Measurements from ENCODE around the gene TRIP4. TPM values are rescaled to one million over a fixed set of nuclear protein-coding genes. Genes with fewer than 3 reads are reported as not detected.

The TRIP4 gene
- total and polyA plus RNA-seq, 2 of the 8 experiments (the other 6 are each of a cell fraction or from before 2014, with no cell fraction given): 6.2 to 18.9 TPM

- no peak overlapping the region for H2BK15ac ChIP-seq (ENCODE audit: low read length)
- H3K4me2 ChIP-seq (ENCODE audit: insufficient read depth in 1 of 2, low read depth in 2 of 2, low read length in 2 of 2): no peak overlapping the region
- POLR2A ChIA-PET (ENCODE audit: partially characterized antibody): interaction anchor here (0.5 to 1.5 kb wide), 3 partner anchors 13 to 192 kb away, joined by 3 read pairs; no protein-coding TSS in a partner anchor
- H3K36me3 ChIP-seq (ENCODE audit: control insufficient read depth in 2 of 4, insufficient read depth in 4 of 4, low read length in 3 of 4): no peaks in the 10 kb centered on the region; a peak in 1 of 8 replicates
- no peak overlapping the region for H2BK12ac ChIP-seq (ENCODE audit: low read depth, low read length)
- peaks cover 0 to 57% of the 10 kb centered on the region in 2 experiments; a peak in 2 of 4 replicates for H3K79me2 ChIP-seq (ENCODE audit: control insufficient read depth in 1 of 2, insufficient read depth in 2 of 2, low read length in 2 of 2)
- no peak overlapping the region for H3K27ac ChIP-seq (ENCODE audit: low read depth, low read length)
- no peaks in the 10 kb centered on the region for H3K4me1 ChIP-seq (replicated peaks in 1 of 4; ENCODE audit: control insufficient read depth in 3 of 4, insufficient read depth in 4 of 4, low read length in 3 of 4)
- H3K9me3 ChIP-seq (ENCODE audit: insufficient read depth in 2 of 2, low read depth in 1 of 2, low read length in 1 of 2): no peaks in the 10 kb centered on the region
- no peak overlapping the region for H3K23ac ChIP-seq (ENCODE audit: insufficient read length)
- H3K9ac ChIP-seq (replicated peaks in 1 of 4; ENCODE audit: extremely low read depth in 1 of 4, low read depth in 3 of 4, low read length in 3 of 4): no peak overlapping the region
- no peak overlapping the region for H2BK20ac ChIP-seq (ENCODE audit: low read length)
- no peak overlapping the region for H3K56ac ChIP-seq (replicated peaks; ENCODE audit: insufficient read length, low read depth, low read length)
- H3K79me1 ChIP-seq (ENCODE audit: low read depth, low read length): no peaks in the 10 kb centered on the region
- no peak overlapping the region for H2AK5ac ChIP-seq (ENCODE audit: low read depth, low read length)
- H4K8ac ChIP-seq (ENCODE audit: extremely low read depth, insufficient read depth, low read length): no peak overlapping the region
- H2BK5ac ChIP-seq (ENCODE audit: low read depth, low read length): no peak overlapping the region
- H4K5ac ChIP-seq (ENCODE audit: insufficient read length, low read depth, low read length): no peak overlapping the region
- H3K4ac ChIP-seq (replicated peaks; ENCODE audit: insufficient read length, low read depth, low read length): no peak overlapping the region
- CTCF ChIA-PET (ENCODE audit: partially characterized antibody): interaction anchor here (0.6 to 0.7 kb wide), 2 partner anchors 108 to 1764 kb away, joined by 3 to 4 read pairs; no protein-coding TSS in a partner anchor
- H3K23me2 ChIP-seq (ENCODE audit: low read depth, low read length): no peaks in the 10 kb centered on the region
- H4K20me1 ChIP-seq (replicated peaks in 1 of 2; ENCODE audit: control insufficient read depth in 1 of 2, insufficient read depth in 2 of 2, low read length in 2 of 2): peaks cover 0 to 1% of the 10 kb centered on the region in 2 experiments
- H2AFZ ChIP-seq (ENCODE audit: low read length): no peak overlapping the region
- H3K4me3 ChIP-seq (ENCODE audit: extremely low read depth in 1 of 4, insufficient read depth in 2 of 4, low read depth in 3 of 4, low read length in 4 of 4): no peak overlapping the region
- no peak overlapping the region for H3K18ac ChIP-seq (ENCODE audit: extremely low read depth, low read length)
- no peak overlapping the region for H3K14ac ChIP-seq (ENCODE audit: insufficient read length)
- H2BK120ac ChIP-seq (replicated peaks; ENCODE audit: low read depth, low read length): no peak overlapping the region
- FAIRE-seq (no peak), DNase-seq (ENCODE audit: low read depth in 1 of 2, low spot score in 2 of 2) (no peak)
- H4K91ac ChIP-seq (replicated peaks; ENCODE audit: insufficient read length, low read length): no peak overlapping the region
- H3K27me3 ChIP-seq (replicated peaks in 1 of 4; ENCODE audit: control insufficient read depth in 3 of 4, extremely low read depth in 1 of 4, insufficient read depth in 3 of 4, low read length in 3 of 4): no peaks in the 10 kb centered on the region
- 100% methylated on average over 1 of the region's 1 CpG; no CpG with 5 or more reads in 1 of the 2 experiments for WGBS, 2 experiments (ENCODE audit: extremely low coverage in 1 of 2, insufficient coverage in 1 of 2, insufficient read length in 1 of 2, insufficient replicate concordance in 2 of 2, low coverage in 1 of 2, low lambda C conversion rate in 2 of 2, missing lambda C conversion rate in 1 of 2)
- no peak for TF ChIP-seq CHD2 (IDR thresholded peaks at IDR 0.05; ENCODE audit: low read length)
- no peak for TF ChIP-seq RNF2 (IDR thresholded peaks at IDR 0.05; ENCODE audit: borderline replicate concordance, low read depth, low read length, missing control alignments, poor library complexity, severe bottlenecking)
- no peak for TF ChIP-seq CBX5 (IDR thresholded peaks at IDR 0.05; ENCODE audit: low read depth, low read length)
- TF ChIP-seq TCF12 (IDR thresholded peaks at IDR 0.05; ENCODE audit: low read depth, low read length): no peak
- TF ChIP-seq SP1 (IDR thresholded peaks at IDR 0.05; ENCODE audit: low read depth, low read length): no peak
- TF ChIP-seq SIRT6 (IDR thresholded peaks at IDR 0.05; ENCODE audit: low read length): no peak
- TF ChIP-seq CTCF (IDR thresholded peaks at IDR 0.05; ENCODE audit: control extremely low read depth in 1 of 3, insufficient read depth in 1 of 3, low read depth in 1 of 3, low read length in 3 of 3): no peak
- no peak for TF ChIP-seq POU5F1 (IDR thresholded peaks at IDR 0.05; ENCODE audit: low read depth, low read length)
- TF ChIP-seq TAF7 (optimal IDR thresholded peaks at IDR 0.05; ENCODE audit: borderline replicate concordance, low read depth, low read length): no peak
- no peak for TF ChIP-seq EP300 (IDR thresholded peaks at IDR 0.05; ENCODE audit: borderline replicate concordance in 1 of 2, low read depth in 2 of 2, low read length in 2 of 2)
- no peak for TF ChIP-seq KDM1A (IDR thresholded peaks at IDR 0.05; ENCODE audit: borderline replicate concordance, low read length)
Observed at GRCh38 chr15:64348455-64348854, 39.2 kb upstream of the TRIP4 start.
